ENCODE results near the gene CNTNAP2. TPM values are rescaled to one million over a fixed set of nuclear protein-coding genes. Genes with fewer than 3 reads are reported as not detected.
A peak's percentile ranks its signal among the peaks of the same experiment; 100 is the strongest.

Gene CNTNAP2
- total RNA-seq, 4 donors from 2014 or later = 0.91 to 16.0 TPM; not detected in 2

GRCh38 chr7:148234715-148235114 is 2118.1 kb downstream of the CNTNAP2 start:
- intact Hi-C loops (cut with DNase I; ENCODE audit: low total_unique reads) = no loop called here
- Histone ChIP-seq H3K27ac (no peak overlapping the region), H3K4me1 (no peaks in the 10 kb centered on the region), H3K27me3 (no peaks in the 10 kb centered on the region), H3K9me3 (no peaks in the 10 kb centered on the region), H3K4me3 (no peak overlapping the region), H3K36me3 (no peaks in the 10 kb centered on the region)
- no peak for TF ChIP-seq POLR2A (IDR thresholded peaks at IDR 0.05)
- TF ChIP-seq CTCF (IDR thresholded peaks at IDR 0.05) = no peak
- DNase-seq = no peak

DNA sequence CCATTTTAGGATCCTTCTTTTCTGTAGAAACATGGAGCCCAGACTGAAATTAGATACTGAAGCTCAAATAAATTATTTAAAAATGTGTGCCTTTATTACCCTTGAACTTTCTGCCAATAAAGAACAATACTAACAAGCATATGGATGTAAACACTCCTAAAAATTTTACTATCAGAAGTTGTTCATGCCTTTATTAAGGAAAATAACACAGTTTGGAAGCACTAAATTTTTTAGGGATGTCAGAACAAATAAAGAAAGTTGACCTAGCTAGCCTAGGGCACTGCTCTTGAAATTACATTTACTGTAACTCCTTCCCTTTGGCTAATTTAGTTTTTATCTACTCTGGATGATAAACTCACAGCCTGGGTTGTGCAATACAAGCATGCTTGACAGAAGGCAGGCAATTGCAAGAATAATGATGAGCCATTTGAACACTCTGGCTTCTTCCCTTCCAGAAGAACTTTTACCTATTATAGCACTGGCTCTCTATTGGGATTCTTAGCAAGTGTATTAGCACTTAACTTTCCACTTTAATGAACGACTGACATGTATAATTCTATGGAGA is 2122.2 kb downstream of the CNTNAP2 start:
- no peaks in the 10 kb centered on the region for H3K36me3 ChIP-seq
- no peak overlapping the region for H3K27ac ChIP-seq
- no peak for DNase-seq
- no peaks in the 10 kb centered on the region for H3K27me3 ChIP-seq
- H3K4me1 ChIP-seq = peaks cover 0 to 5% of the 10 kb centered on the region in 2 donors
- H3K4me3 ChIP-seq = no peak overlapping the region
- no peak for TF ChIP-seq POLR2A (IDR thresholded peaks at IDR 0.05)
- no peak for TF ChIP-seq CTCF (IDR thresholded peaks at IDR 0.05)
- intact Hi-C loops (cut with DNase I; ENCODE audit: low total_unique reads) = no loop called here
- no peaks in the 10 kb centered on the region for H3K9me3 ChIP-seq

GRCh38 chr7:148241700-148242293 is 2125.2 kb downstream of the CNTNAP2 start:
- H3K4me3 ChIP-seq = no peak overlapping the region
- no peaks in the 10 kb centered on the region for H3K9me3 ChIP-seq
- intact Hi-C loops (cut with DNase I; ENCODE audit: low total_unique reads) = no loop called here
- peaks cover 0 to 10% of the 10 kb centered on the region in 2 donors for H3K4me1 ChIP-seq
- no peak for DNase-seq
- H3K36me3 ChIP-seq = no peaks in the 10 kb centered on the region
- TF ChIP-seq CTCF (IDR thresholded peaks at IDR 0.05) (no peak), POLR2A (IDR thresholded peaks at IDR 0.05) (no peak)
- H3K27ac ChIP-seq = no peak overlapping the region
- H3K27me3 ChIP-seq = no peaks in the 10 kb centered on the region

DNA sequence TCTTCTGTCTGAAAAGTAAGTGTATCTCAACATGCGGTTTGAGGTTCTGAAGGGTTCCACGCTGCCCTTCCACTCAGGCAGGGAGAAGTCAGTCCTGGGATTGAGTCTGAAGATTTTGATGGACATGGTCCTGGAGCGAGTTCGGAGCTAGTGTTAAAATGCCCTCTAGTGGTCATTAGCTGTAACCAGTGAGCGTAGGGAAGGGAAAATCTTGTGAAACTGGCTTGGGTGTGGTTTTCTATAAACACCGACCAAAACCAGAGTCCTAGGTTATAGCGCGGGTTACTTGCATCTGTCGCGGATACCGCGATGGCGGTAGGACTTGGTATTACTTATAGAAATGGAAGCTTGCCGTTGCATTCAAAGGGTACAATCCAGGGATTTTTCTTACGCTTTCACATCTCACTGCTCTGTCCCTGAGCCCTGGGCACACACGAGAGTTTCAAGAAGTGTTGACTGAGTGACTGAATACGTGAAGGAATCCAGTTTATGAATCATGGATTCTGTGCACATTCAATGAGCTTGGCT is 2125.8 kb downstream of the CNTNAP2 start:
- no peaks in the 10 kb centered on the region for H3K9me3 ChIP-seq
- H3K36me3 ChIP-seq = no peaks in the 10 kb centered on the region
- peak overlapping the region in 1 of 2 donors; percentile 12 for H3K4me3 ChIP-seq
- H3K27ac ChIP-seq = peak overlapping the region; percentile 4
- H3K4me1 ChIP-seq = peaks cover 0 to 10% of the 10 kb centered on the region in 2 donors
- intact Hi-C loops (cut with DNase I; ENCODE audit: low total_unique reads) = no loop called here
- TF ChIP-seq CTCF (IDR thresholded peaks at IDR 0.05) = peak; percentile 49 to 73 (median 60)
- TF ChIP-seq POLR2A (IDR thresholded peaks at IDR 0.05) = no peak
- H3K27me3 ChIP-seq = no peaks in the 10 kb centered on the region
- peak in 1 of 2 donors; percentile 23 for DNase-seq

DNA sequence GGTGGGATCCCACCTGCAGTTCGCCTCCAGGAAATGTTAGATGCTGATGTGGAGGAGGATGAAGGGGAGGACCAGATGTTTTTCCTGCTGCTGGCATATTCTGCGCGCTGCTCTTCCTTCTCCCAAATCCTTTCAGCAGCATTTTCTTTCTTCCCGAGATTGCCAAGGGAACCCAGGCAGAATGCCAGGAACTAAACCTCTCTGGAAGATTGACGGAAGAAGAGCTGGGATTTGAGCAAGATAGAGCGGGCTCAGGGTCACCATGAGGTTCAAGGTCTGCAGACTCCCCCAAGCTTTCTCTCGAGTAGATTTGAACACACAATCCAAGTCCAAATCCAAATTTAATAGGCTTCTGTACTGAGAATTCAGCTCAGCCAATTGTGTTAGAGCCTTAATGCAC is 2128.8 kb downstream of the CNTNAP2 start:
- intact Hi-C loops (cut with DNase I; ENCODE audit: low total_unique reads) = no loop called here
- H3K4me1 ChIP-seq = peaks cover 0 to 10% of the 10 kb centered on the region in 2 donors

More for the DNA sequence above, 2128.8 kb downstream of the CNTNAP2 start:
- no peak overlapping the region for H3K27ac ChIP-seq
- no peak overlapping the region for H3K4me3 ChIP-seq
- TF ChIP-seq POLR2A (IDR thresholded peaks at IDR 0.05) (no peak), CTCF (IDR thresholded peaks at IDR 0.05) (no peak)
- H3K9me3 ChIP-seq = no peaks in the 10 kb centered on the region
- no peaks in the 10 kb centered on the region for H3K27me3 ChIP-seq
- H3K36me3 ChIP-seq = no peaks in the 10 kb centered on the region
- DNase-seq = no peak

Measured in uterus (tissue), 4 donors.